HG02981 (cell line): ENCODE results near the gene DDX50.
"Not testable (repeated sequence)": the region's sequence is repeated elsewhere in the genome, so short reads cannot be mapped to it uniquely, and the experiment has no call there.

ENCODE experiments used
- ATAC-seq: cut with Tn5 transposase; IDR thresholded peaks from one replicate; pipeline ENCODE4 v1.9.1; 2021; ENCODE audit warnings: mild to moderate bottlenecking, moderate library complexity; ENCODE audit not compliant: unreplicated experiment

Gene DDX50, protein sequence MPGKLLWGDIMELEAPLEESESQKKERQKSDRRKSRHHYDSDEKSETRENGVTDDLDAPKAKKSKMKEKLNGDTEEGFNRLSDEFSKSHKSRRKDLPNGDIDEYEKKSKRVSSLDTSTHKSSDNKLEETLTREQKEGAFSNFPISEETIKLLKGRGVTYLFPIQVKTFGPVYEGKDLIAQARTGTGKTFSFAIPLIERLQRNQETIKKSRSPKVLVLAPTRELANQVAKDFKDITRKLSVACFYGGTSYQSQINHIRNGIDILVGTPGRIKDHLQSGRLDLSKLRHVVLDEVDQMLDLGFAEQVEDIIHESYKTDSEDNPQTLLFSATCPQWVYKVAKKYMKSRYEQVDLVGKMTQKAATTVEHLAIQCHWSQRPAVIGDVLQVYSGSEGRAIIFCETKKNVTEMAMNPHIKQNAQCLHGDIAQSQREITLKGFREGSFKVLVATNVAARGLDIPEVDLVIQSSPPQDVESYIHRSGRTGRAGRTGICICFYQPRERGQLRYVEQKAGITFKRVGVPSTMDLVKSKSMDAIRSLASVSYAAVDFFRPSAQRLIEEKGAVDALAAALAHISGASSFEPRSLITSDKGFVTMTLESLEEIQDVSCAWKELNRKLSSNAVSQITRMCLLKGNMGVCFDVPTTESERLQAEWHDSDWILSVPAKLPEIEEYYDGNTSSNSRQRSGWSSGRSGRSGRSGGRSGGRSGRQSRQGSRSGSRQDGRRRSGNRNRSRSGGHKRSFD

DNA sequence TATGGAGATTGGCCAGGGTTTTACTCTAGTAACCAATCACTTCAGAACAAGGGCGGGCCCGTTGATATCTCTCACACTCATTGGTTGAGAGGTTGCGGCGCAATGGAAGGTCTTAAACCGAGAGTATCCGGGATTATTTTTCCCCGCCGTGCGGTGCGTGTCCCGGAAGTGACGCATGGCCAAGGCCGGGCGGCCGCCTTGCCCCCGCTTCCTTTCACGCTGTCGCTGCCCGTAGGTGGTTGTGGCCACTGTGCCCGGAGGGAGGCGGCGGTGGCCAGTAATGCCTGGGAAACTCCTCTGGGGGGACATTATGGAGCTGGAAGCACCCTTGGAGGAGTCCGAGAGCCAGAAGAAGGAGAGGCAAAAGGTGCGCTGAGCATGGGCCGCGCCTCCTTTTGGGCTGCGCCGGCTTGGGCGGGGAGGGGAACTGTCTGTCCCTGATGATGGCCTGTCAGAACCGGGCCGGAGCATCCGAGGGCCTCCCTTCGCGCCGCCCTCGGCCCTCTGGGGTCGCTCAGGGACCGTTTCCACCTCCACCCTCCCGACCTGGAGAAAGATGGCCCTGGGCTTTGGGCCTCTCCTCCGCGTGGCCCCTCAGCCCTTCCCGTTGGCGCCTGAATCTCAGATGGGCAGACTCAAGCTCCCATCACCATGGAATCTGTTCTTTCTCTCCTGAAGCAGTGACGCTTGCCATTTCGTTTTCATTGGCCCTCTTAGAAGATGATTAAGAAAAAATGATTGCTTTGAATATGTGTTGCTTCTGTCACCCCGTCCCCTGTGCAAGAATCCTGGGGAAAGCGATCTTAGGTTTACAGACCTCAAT lies at the start of gene DDX50:
Gene DDX50, plus strand, starts transcription at position 211 of the 823 bp plus-strand sequence. Its CDS starts 70 bp downstream, at position 281.
- peak; percentile 97 for ATAC-seq

DNA sequence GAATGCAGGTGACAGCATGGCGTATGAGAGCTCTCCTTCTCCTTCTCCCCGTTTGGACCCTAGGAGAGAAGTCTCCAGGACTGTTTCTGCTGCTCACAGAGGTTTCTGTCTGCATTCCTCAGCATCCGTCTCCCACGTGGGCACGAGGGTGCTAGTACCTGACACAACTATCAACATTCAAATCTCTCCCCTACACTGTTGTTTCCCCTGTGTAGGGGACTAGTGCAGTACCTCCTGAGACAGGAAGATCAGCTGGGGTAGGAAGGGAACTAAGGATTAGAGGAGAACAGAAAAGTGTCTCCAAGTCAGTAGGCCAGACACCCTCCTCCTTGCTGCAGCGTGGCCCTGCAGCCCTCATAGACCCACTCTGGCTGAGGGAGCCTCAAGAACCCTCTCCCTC lies 44.8 kb upstream of the DDX50 start:
- no peak for ATAC-seq

DNA sequence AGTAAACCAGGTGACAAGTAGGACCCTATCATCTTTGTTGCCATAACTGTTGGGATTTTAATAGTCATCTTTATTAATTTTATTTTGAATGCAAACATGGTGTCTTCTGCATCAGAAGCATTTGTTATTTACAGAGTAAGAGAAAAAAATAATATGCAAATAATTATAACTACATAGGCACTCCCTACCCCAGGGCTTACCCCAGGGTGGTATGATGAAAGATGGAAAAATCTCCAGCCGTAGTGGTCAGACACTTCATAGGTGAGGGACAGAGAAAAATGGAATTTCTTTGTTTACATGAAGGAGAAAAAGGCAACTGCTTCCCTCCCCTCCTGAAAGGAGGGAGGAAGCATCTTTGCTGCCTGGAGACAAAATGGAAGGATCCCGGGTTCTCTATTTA lies 44.1 kb upstream of the DDX50 start:
- ATAC-seq = no peak

DNA sequence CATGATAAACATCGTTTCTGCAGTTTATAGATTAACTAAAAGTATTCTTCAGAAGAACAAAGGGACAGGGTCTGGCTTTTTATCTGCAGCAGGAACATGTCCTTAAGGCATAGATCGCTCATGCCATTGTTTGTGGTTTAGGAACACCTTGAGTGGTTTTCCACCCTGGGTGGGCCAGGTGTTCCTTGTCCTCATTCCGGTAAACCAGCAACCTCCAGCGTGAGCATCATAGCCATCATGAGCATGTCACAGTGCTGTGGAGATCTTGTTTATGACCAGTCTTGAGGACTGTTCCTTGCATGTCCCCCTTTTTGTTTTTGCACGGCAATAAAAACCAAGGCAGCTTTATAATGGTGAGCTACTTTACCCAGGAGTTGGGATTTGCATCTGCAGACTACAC lies 39.9 kb upstream of the DDX50 start:
- ATAC-seq = no peak

DNA sequence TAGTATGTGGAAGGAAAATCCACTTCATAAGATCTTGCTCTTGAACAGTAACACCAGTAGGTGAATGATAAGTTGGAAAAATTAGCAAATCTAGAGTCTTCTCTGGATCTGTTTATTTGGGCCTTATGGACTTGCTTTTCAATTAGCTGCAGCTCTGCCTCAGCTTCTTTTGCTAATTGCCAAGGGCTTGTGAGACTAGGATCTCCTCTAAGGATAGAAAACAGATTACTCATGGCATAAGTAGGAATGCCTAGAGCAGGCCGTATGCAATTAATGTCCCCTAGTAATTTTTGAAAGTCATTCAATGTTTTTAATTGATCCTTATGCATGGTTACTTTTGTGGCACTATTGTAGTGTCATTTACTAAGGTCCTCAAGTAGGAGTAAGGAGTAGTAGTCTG lies 36.5 kb upstream of the DDX50 start:
- ATAC-seq = no peak

DNA sequence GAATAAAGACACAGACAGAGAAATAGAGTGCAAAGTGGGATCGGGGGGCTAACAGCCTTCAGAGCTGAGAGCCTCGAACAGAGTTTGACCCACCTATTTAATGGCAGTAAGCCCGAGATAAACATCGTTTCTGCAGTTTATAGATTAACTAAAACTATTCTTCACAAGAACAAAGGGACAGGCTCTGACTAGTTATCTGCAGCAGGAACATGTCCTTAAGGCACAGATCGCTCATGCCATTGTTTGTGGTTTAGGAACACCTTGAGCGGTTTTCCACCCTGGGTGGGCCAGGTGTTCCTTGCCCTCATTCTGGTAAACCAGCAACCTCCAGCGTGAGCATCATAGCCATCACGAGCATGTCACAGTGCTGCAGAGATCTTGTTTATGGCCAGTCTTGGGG lies 32.9 kb upstream of the DDX50 start:
- not testable (repeated sequence) for ATAC-seq

DNA sequence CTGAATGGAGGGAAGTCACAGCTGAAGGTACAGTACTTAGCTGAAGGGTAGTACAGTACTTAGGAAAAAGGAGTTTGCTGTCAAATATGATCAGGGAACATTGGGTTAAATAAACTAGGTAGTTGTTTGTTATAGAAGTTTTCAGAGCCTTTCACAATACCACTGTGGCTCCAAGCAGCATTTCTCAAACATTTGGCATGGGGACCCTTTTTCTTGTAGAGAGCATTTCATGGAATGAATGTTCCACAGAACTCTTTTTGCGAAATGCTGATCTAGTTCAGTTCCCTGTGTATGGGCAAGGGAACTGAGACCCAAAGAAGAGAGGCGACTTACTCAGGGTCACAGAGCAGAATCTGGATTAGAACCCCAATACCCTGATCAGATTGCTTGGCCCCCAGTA lies 31.5 kb upstream of the DDX50 start:
- no peak for ATAC-seq

DNA sequence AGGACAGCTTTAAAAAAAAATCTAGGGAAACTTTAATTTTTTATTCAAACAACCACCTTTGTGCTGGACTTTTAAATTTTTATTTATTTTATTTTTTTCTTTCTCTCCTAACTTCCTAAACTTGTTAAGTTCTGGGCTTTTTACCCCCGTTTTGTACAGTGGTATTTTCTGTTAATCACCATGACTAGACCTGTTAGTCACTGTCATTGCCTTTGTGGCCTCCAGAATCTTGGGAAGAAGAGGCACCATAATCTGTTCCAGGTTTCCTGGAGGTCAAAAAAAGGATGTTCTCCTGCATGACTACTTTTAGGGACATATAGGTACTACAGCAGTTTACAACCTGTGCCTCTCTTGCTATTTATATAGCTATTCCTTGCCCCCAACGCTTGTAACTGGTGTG lies 31.1 kb upstream of the DDX50 start:
- ATAC-seq = no peak

DNA sequence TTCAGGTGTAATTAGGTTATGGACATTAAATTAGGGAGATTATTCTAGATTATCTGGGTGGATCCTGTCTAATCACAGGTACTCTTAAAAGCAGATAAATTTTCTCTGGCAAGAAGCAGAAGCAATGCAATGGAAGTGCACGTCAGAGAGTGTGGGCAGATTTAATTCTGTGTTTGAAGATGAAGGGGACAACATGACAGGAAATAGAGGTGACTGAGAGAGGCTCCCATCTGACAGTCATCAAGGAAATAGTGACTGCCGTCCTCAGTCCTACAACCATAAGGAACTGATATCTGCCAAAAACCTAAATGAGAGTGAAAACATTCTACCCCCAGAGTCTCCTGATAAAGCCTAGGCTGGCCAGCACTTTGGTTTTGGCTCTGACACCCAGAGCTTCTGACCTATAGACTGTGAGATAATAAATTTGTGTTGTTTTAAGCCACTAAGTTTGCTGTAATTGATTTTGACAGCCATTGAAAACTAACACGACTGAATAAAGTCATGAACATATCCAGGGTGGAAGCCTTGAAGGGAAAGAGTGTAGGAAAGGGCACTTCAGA lies 30.5 kb upstream of the DDX50 start:
- ATAC-seq = no peak

DNA sequence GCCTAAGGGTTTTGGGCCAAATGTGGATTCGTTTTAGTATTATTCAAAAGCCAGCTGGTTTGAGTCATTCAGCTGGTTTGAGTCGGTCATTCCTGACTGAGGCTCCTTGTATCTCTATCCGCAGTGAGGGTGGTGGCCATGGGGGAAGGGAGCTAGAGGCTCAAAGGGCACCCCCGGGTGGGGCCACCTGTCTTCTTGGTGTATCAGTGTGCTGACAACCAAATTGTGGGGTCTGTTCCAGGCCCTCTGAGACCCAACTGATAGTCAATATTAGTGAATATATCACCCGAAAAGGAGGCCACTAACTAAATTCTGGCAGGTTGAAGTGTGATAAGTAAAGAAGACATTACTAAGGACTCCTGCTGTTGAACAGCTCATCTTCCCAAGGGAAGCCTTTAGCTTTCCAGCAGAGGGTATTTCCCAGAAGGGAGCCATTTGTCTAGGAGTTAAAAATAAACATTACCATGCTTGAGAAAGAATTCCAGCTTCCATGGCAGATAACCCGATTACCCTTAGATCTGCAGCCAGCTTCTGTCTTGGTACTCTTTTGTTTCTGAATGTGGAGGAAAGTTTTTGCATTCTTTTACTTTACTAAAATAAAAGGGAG lies 29.9 kb upstream of the DDX50 start:
- ATAC-seq = no peak

DNA sequence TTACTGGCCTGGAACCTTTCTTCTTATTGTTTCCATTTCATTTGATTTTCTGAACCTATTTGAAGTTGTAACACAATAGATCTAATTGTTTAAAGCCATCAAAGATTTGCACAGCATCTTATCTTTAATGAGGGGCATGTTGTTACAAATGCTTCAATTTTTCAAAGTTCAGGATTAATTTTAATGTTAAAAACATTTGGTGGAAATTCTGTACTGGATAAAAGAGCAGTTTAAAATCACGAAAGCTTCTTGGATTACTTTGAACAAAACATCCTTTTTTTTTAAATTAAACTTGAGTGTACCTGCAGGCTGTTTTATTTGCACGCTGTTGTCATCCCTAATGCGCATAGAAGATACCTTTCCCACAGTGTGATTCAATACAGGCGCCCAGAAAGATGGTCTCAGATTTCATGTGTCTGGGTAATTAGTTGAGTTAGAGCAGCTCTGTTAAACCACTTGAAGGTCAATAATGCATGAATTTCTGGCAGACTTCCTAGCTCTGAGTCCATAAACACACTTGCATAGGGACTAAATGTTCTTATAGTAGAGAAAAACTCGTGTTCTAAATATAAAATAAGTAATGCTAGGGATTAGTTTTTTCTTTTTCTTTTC lies 29.3 kb upstream of the DDX50 start:
- ATAC-seq = no peak

DNA sequence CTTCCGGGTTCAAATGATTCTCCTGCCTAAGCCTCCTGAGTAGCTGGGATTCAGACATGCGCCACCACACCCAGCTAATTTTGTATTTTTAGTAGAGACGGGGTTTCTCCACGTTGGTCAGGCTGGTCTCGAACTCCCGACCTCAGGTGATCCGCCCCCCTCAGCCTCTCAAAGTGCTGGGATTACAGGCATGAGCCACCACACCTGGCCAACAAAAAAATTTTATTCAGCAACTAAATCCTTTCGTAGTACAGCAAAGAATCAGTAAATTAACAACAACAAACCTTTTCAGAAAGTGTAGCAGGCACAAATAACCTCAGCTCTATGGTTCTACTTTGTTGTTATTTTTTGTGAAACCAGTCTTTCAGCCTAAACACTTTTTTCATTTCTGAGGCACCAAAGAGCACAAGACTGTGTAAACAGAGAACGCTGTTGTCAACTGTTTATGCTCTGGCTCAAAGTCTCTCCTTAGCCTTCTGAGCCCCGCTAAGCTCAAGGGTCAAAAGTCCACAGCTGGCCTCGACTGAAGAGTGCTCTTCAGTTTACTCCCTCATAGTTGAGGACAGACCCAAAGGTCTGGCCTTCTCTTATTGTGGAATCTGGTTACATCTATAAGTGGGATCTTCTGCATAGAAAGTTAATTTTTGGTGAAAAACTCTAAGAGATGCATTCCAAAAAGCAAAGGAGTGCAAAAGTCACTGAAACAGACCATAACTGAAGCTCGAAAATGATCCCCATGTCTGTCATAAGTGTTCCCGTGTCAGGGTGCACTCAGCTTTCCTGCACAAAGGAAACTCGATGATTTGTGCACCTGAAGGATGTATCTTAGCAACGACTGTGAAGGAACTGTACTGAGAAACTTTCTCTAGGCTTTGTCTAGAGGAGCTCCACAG lies 24.6 kb upstream of the DDX50 start:
- no peak for ATAC-seq

DNA sequence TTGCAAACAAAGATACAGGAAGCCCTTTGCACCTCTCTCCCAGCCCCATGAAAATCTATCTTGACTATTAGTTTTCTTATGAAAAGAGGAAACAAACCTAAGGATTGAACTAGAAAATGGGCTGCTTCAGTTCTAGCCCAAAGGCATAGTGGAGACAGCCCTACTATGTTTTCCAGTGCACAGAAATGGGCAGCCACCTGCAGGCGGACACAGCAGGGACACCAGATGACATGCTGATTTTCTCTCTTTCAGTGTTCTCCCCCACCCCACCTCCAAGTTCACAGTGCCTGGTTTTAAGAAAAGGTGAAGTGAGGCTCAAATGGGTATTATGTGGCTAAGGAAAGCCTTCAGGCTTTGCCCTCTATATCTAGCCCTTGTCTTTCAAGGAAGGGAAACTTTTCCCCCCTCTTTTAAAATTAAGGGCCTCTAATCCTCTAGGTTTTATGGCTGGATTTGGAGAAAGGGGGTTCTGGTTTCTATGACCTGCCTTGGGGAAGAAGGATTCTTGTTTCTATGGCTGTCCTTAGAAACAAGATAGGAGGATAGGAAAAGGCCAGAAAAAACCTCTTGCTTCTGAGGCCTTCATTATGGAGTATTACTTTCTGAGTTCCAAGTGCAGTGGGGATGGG lies 23.5 kb upstream of the DDX50 start:
- ATAC-seq = no peak

DNA sequence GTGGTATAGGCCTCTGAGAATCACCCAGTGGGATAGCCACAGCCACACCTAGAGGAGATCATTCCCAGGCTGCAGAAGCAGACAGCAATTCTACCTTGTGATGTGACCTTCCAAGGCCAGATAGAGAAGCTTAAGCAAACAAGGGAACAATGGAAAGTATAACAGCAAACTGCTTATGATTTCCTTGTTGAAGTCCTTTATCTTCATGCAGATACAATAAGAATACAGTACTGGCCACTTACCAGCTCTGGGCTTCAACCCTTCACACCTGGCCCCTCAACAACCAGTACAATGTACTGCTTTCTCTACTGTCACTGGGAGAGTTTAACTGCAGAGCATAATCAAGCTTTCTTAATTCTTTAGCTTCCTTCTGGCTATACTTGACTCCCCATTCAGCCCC lies 22.6 kb upstream of the DDX50 start:
- no peak for ATAC-seq

DNA sequence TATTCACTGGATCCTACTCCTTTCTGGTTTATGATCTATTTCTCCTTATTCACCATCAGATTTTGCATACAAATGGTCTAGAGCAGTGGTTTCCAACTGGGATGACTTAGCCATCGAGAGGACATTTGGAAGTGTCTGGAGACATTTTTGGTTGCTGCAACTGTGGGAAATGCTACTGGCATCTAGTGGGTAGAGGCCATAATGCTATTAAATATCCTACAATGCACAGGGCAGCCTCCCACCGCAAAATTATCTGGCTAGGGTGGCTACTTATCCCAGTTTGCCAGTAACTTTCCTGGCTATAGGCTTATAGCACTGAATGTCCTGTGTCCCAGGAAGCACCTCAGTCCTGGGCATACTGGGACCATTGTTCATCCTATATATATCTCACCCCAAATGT lies 21.5 kb upstream of the DDX50 start:
- no peak for ATAC-seq

DNA sequence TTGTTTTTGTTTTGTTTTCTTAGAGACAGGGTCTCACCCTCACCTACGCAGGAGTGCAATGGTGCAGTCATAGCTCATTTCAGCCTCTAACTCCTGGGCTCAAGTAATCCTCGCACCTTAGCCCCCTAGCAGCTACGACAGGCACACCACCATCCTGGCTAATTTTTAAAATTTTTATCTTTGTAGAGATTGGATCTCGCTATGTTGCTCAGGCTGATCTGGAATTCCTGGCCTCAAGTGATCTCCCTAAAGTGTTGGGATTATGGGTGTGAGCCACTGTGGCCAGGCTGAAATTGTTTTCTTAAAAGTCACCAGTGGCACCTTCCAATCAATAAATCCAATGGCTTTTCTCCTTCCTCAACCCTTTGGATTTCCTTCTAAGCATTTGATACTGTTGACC lies 20.9 kb upstream of the DDX50 start:
- no peak for ATAC-seq

DNA sequence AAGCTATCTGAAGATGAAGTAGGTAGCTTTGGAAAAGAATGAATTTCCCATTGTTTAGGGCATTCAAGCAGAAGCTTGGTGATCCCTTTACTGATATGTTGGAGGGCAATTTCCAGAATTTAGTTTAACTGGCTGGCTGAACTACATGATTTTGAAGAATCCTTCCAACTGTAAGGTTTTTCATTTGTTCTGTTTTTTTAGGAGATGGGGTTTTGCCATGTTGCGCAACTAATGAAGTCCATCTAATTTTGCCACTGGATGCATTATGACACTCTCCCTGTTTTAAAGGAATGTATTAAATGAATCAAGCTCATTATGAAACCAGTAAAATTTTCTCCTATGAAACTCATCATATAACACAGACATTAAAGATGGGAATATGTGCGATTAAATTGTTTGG lies 6.1 kb upstream of the DDX50 start:
- no peak for ATAC-seq

DNA sequence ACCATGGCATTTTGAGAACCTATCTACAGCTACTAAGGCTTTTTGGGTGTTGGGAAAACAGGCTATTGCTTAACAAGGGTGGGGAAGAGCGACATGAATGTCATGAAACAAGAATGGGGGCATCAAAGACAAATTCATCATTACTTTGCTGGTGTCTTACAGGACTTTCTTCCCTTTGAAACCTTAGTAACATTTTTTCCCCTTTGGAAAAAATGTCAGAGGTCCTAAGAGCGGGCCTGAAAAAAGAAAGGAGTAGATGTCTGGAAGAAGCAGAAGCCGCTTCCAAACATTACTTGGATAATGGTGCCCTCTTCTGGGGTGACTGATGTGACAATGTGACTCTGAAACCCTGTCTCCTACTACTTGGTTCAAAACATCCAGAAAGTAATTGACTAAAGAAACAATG lies 3.8 kb upstream of the DDX50 start:
- no peak for ATAC-seq

DNA sequence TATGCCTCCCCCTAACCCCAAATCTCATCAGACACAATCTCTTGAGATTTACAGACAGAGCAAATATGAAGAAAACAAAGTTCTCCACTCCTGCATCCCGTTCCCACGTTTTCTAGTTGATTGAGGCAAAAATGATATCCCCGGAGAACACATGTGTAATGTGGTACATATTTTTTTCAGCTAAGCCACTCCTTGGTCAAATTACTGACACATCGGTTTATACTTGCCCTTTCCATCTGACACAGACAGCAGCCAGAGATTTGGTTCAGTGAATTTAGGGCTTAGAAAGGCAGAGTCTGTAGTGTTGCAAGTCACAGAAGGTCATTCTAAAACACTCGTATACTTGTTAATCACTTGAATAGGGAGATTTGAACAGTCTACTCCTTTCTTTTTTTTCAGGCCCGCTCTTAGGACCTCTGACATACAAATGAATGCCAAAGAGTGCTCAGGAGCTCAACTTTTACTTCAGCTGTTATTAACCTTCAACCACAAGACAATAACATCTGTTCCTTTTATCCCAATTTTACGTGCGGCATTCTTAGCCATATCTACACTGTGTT lies 1.8 kb upstream of the DDX50 start:
- ATAC-seq = no peak
